HG02571 (cell line): ENCODE data around the gene ZNF426.
"Not testable (repeated sequence)": the region's sequence is repeated elsewhere in the genome, so short reads cannot be mapped to it uniquely, and the experiment has no call there.

ENCODE experiments used
- ATAC-seq: cut with Tn5 transposase; IDR thresholded peaks from one replicate; pipeline ENCODE4 v1.9.1; 2021; ENCODE audit warnings: mild to moderate bottlenecking, moderate library complexity; ENCODE audit not compliant: unreplicated experiment

ZNF426 gene

GRCh38 chr19:9538183-9539058 lies at the start of gene ZNF426:
TSS of gene ZNF426 (minus strand) at chr19:9538645. CDS start at chr19:9536232, 2,413 bp downstream.
- no peak for ATAC-seq

DNA sequence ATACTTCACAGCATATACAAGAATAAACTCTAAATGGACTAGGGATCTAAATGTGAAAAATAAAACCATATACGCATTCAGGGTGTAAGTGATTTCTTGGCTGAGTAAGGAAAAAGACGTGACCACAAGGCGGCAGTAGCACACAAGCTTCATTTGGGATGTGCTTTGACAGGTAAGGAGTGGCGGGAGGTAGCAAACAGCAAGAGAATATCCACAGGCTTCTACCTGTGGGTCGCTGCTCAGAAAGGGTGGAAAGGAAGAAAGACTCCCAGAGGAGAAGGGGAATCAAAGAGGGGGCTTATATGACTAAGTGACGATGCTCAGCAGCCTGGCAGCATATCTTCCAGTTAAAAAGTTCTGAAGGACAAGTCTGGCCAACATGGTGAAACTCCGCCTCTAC lies 48.3 kb upstream of the ZNF426 start:
- no peak for ATAC-seq

DNA sequence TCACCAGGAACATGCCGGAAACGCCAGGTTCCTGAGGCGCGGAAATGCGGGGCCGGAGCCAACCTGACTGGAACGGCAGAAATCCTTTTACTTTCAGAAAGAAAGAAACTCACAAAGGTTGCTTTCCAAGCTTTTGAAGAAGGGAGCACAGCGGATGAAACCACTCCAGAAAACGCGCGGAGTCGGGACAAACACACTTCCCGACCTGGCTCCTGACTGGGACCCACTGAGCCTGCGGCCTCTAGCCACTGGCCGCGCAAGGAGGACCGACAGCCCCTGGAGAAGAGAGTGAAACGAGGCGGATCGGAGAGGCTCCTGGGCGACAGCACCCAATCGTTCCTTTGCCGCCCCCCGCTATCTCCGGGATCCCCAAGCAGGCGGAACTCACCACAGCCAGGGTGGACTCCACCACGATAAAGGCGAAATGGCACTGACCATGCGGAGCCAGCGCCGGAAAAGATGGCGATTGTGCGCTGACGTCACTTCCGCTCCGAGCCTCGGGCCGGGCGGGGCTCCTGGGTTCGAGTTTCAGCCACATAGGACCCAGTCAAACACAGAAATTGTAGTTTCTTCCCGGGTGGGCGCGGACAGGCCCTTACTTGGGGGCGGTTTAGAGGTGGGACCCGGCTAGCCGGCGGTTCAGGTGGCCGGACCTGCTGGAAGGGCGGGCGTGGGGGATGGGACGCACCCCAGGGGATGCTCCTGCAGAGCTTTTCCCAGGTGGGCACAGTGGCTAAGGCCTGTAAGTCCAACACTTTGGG lies 45.8 kb upstream of the ZNF426 start, which contains the start of gene ZNF121:
Gene ZNF121, minus strand, starts transcription at position 432 of the 761 bp plus-strand sequence. CDS start 16,407 bp downstream, outside the sequence.
- ATAC-seq, result peak; percentile 75

- not testable (repeated sequence) for ATAC-seq
Measured at GRCh38 chr19:9582081-9582725, 43.8 kb upstream of the ZNF426 start.

DNA sequence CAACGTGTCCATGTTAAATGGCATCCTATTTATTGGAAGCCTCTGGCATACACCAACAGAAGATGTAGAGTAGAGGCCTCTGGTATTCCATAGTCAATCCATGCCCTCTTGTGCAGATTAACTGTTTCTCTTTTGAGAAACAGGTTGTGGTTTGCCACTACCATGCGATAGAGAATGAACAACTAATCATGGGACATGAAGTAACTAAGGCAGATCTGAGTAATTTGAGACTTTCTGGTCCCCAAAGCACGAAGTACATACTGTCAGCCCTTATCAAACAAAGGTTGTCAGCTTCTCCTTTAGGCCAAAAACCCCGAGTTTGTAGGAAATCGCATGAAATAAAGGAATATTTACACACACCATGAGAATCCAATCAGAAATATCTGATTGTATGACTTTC lies 42.3 kb upstream of the ZNF426 start:
- no peak for ATAC-seq

DNA sequence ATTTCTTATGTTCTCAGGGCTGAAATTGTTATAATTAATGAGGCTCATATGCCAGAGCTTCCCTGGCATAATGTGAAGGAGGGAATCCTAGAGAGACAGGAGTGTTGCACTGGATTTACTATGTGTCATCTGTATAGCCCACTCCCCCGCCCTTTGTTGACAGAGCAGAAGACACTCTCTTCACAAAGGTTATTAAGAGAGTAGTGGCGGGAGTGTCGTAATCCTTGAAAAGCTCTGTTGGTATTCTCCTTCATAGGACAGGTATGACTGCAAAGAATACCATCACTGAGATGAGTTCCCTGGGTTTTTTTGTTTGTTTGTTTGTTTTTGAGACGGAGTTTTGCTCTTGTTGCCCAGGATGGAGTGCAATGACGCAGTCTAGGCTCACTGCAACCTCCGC lies 31.8 kb upstream of the ZNF426 start:
- no peak for ATAC-seq

DNA sequence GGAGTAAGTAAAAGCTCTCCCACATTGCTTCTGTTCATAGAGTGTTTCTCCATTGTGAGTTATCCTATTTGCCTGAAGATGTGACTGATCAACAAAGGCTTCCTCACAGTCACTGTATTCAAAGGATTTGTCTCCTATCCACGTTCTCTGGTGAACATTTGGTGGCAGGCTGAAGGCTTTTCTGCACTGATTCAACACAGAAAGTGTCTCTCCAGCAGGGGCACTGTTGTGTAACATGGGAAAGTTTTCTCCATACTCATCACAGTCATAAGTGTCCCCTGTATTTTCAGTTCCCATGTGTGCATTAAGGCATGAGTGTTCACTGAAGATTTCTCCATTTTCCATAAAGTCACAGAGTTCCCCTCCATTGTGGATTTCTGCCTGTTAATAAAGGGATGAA lies 28.3 kb upstream of the ZNF426 start:
- ATAC-seq, result no peak

DNA sequence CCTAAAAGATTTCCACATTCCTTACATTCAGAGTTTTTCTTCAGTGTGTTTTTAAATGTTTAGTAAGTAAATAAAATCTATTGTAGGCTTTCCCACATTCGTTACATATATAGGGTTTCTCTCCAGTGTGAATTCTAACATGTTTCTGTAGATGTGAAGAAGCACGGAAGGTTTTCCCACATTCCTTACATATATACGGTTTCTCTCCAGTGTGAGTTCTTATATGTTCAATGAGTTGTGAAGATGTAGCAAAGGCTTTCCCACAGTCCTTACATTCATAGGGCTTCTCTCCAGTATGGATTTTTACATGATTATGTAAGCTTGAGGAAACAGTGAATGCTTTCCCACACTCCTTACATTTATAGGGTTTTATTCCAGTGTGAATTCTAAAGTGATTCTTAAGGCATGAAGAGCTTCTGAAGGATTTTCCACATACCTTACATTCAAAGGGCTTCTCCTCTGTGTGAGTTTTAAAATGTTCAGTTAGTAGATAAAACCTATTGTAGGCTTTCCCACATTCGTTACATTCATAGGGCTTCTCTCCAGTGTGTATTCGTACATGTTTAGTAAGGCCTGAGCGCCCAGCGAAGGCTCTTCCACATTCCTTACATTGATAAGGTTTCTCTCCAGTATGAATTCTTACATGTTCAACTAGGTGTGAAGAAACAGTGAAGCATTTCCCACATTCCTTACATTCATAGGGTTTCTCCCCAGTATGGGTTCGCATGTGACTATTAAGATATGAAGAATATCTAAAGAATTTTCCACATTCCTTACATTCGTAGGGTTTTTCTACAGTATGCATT lies 27.7 kb upstream of the ZNF426 start:
- no peak for ATAC-seq

- ATAC-seq, result no peak
Measured at GRCh38 chr19:9552536-9553274, 14.3 kb upstream of the ZNF426 start.

DNA sequence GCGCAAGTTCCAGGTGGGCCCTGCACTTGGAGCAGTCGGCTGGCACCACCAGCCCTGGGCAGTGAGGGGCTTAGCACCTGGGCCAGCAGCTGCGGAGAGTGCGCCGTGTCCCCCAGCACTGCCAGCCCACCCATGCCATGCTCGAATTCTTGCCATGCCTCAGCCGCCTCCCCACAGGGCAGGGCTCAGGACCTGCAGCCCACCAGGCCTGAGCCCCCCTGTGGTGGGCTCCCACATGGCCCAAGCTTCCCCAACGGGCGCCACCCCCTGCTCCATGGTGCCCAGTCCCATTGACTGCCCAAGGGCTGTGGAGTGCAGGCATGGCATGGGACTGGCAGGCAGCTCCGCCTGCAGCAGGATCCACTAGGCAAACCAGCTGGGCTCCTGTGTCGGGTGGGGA lies 9.4 kb upstream of the ZNF426 start:
- no peak for ATAC-seq

DNA sequence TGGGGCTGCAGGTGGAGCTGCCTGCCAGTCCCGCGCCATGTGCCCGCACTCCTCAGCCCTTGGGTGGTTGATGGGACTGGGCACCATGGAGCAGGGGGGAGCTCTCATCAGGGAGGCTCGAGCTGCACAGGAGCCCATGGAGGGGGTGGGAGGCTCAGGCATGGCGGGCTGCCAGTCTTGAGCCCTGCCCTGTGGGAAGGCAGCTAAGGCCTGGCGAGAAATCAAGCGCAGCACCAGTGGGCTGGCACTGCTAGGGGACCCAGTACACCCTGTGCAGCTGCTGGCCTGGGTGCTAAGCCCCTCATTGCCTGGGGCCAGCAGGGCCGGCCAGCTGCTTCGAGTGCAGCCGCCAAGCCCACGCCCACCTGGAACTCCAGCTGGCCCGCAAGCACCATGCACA lies 2.8 kb upstream of the ZNF426 start:
- not testable (repeated sequence) for ATAC-seq

- ATAC-seq, result not testable (repeated sequence)
Measured at GRCh38 chr19:9539921-9540320, 1.5 kb upstream of the ZNF426 start.

DNA sequence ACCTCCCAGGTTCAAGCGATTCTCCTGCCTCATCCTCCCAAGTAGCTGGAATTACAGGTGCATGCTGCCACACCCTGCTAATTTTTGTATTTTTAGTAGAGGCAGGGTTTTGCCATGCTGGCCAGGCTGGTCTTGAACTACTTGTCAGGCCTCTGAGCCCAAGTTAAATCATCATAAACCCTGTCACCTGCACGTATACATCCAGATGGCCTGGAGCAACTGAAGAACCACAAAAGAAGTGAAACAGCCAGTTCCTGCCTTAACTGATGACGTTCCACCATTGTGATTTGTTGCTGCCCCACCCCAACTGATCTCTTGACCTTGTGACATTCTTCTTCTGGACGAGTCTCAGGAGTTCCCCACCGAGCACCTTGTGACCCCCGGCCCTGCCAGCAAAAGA lies 756 bp upstream of the ZNF426 start:
- not testable (repeated sequence) for ATAC-seq

DNA sequence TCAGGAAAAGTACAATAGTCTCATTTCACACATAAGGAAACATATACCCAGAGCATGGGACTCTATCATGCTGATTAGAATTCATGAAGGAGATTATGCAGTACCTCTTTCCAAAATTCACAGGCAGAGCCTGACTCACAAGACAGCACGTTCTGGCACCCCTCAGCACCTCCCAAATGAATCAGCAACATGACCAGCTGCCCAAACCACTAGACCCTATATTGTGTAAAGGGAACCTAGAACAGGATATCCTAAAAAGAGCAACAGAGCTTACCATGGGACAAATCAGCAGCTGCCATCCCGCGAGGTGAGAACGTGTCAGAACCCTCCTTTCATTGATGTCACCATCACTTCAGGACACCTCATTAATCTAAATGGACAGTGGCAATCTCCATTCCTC lies 2.5 kb downstream of the ZNF426 start:
- ATAC-seq, result no peak

DNA sequence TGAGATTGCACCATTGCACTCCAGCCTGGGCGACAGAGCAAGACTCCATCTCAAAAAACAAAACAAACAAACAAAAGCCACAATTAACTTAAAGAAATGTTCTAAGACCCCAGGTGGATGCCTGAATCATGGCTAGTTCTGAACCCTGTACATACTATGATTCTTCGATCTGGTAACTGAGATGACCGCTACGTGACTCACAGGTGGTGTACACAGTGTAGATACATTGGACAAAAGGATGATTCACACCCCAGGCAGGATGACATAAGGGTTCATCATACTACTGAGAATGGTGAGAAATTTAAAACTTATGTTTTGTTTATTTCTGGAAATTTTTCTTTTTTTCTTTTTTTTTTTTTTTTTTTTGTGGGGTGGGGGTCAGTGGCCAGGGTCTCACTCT lies 6.5 kb downstream of the ZNF426 start:
- ATAC-seq, result no peak

GRCh38 chr19:9528757-9529336 lies 9.6 kb downstream of the ZNF426 start:
- ATAC-seq, result no peak

DNA sequence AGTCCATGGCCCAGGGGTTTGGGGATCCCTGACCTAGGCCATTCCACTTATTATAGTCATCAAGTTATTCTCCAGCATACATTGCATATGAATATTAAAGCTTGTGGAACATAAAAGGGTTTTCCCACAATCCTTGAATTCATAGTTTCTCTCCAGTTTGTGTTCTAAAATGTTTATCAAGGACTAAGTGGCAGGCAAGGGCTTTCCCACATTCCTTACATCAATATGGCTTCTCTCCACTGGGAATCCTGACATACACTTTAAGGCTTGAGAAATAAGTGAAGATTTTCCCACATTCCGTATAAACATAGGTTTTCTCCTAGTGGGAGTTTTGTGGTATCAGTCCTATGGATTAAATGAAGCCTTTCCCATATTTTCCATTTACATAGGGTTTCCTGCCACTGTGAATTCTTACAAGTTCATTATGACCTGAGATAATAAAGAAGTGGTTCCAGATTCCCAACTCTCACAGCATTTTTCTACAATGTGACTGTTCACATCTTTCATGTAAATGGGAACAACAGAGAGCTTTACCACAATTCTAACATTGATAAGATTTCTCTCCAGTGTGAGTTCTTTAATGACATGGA lies 14.5 kb downstream of the ZNF426 start:
- no peak for ATAC-seq

- ATAC-seq, result no peak
Measured at GRCh38 chr19:9507285-9507684, 31.2 kb downstream of the ZNF426 start.

GRCh38 chr19:9500796-9501195 lies 37.6 kb downstream of the ZNF426 start:
- ATAC-seq, result no peak
